Ovary (tissue), 9 donors: ENCODE measurements around the gene WASF1. TPM values are rescaled to one million over a fixed set of nuclear protein-coding genes. Genes with fewer than 3 reads are reported as not detected.

Experiments
- DNase-seq, 5 donors: peaks; one replicate each; pipeline ENCODE4 v3.0.0-alpha.2; 2019 to 2020
- H3K27ac ChIP-seq, 2 donors: fragments of 200-600 bp; one replicate each; pipeline versions ENCODE4 v1.5.1 to v1.8.0; 2019 to 2022
- H3K27me3 ChIP-seq: fragments of 200-600 bp; one replicate; pipeline ENCODE4 v1.8.0; 2022
- H3K36me3 ChIP-seq: fragments of 200-600 bp; sonication (generic); one replicate; pipeline ENCODE4 v1.5.1; 2019
- H3K4me1 ChIP-seq: one replicate; pipeline ENCODE4 v1.8.1; 2013; ENCODE audit warnings: mild to moderate bottlenecking, moderate library complexity; ENCODE audit not compliant: insufficient read depth
- H3K4me3 ChIP-seq: fragments of 200-600 bp; sonication (generic); one replicate; pipeline ENCODE4 v1.5.1; 2017
- H3K9me3 ChIP-seq, 2 donors: fragments of 200-600 bp in 1 of 2; sonication (generic) in 1 of 2; one replicate each; pipeline versions ENCODE4 v1.5.1 to v1.8.1; 2013 to 2019; ENCODE audit warnings: mild to moderate bottlenecking in 1 of 2, moderate library complexity in 1 of 2
- EP300 ChIP-seq: sonication (generic); formaldehyde crosslinking; IDR thresholded peaks from one replicate; pipeline ENCODE4 v1.6.1; 2017; ENCODE audit warnings: antibody characterized with exemption
- POLR2A ChIP-seq: fragments of 450-650 bp; IDR thresholded peaks from one replicate; pipeline ENCODE4 v1.6.1; 2017; ENCODE audit warnings: antibody characterized with exemption, mild to moderate bottlenecking, moderate library complexity
- WGBS, 3 donors: extraction: QIAGEN DNeasy Blood & Tissue Kit in 1 of 3; methylation state at CpG; one replicate each; pipeline versions ENCODE4 v1.1.5 to v1.1.7; 2013 to 2017; 5-methylcytosine and 5-hydroxymethylcytosine counted together
- intact Hi-C, 4 donors: fragments of 100-400 bp; cut with DNase I; formaldehyde crosslinking; loops; one replicate each; pipeline versions ENCODE4 v1.11.0 to v1.15.1; 2022 to 2023
- polyA plus RNA-seq, 2 donors: library from polyadenylated mRNA; stranded (reverse); fragments of 200-250 nt in 1 of 2; fragments of 350-450 nt in 1 of 2; fragmentation: Illumina TruSeq in 1 of 2; extraction: RNeasy Lipid Tissue Mini Kit (QIAGEN cat#74804) in 1 of 2; gene quantifications; one replicate each; pipeline ENCODE4 v1.2.3, GENCODE V29; 2013 to 2014
- total RNA-seq, 7 donors: library from RNA; depleted of rRNA in 2 of 7; stranded (reverse); fragments of >200 nt in 2 of 7; fragmentation: NEBNext Ultra II Directional in 3 of 7; extraction: Animal tissue kit (Norgen Biotek cat#: 25700) in 3 of 7; gene quantifications; one replicate each; pipeline versions ENCODE4 v1.1.0 to v1.2.4, GENCODE V29; 2016 to 2023
- TF ChIP-seq, protein P1 (sequence below), 3 donors: fragments of 450-650 bp in 2 of 3; fragments of 200-600 bp in 1 of 3; IDR thresholded peaks; one replicate each; pipeline versions ENCODE4 v1.5.1 to v1.8.0; 2016 to 2022; ENCODE audit warnings: antibody characterized with exemption in 3 of 3, mild to moderate bottlenecking in 1 of 3
- donor health status: DM: no; HTN: no; CAD: no; lungs with moderate emphysema.
- donor health status: DM: no; HTN: no; CAD: no.
- donor health status: Bipolar disorder and iron deficiency.
- donor health status: DM: yes; HTN: yes; CAD: no.
- donor health status: DM: no; HTN: no; CAD: no.
- donor health status: DM: yes; HTN: yes; CAD: no.

WASF1 gene
- total and polyA plus RNA-seq, 9 donors: 16.1 to 40.6 (median 22.5) TPM

DNA sequence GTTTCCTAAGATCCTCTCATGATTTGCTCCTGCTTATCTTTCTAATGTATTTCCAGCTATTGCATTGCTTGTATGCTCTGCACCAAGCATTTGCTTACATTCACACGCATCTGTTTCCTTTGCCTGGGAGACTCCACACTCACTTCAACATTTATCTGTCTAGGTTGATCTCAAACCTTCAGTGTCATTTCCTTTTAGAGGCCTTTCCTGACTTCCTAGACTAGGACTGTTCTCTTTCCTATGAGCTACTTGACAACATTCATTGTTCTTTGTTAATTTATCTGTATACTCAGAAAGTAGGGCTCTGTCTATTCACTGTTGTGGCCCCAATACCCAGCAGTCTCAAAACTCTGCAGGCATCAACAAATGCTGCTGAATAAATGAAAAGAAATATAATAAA, 84.4 kb downstream of the WASF1 start:
- Histone ChIP-seq H3K9me3 (no peaks in the 10 kb centered on the region), H3K36me3 (no peaks in the 10 kb centered on the region), H3K27me3 (no peaks in the 10 kb centered on the region), H3K4me1 (no peaks in the 10 kb centered on the region), H3K4me3 (no peak overlapping the region), H3K27ac (no peak overlapping the region)
- intact Hi-C loops: no loop called here
- no peak for DNase-seq
- TF ChIP-seq, protein P1, sequence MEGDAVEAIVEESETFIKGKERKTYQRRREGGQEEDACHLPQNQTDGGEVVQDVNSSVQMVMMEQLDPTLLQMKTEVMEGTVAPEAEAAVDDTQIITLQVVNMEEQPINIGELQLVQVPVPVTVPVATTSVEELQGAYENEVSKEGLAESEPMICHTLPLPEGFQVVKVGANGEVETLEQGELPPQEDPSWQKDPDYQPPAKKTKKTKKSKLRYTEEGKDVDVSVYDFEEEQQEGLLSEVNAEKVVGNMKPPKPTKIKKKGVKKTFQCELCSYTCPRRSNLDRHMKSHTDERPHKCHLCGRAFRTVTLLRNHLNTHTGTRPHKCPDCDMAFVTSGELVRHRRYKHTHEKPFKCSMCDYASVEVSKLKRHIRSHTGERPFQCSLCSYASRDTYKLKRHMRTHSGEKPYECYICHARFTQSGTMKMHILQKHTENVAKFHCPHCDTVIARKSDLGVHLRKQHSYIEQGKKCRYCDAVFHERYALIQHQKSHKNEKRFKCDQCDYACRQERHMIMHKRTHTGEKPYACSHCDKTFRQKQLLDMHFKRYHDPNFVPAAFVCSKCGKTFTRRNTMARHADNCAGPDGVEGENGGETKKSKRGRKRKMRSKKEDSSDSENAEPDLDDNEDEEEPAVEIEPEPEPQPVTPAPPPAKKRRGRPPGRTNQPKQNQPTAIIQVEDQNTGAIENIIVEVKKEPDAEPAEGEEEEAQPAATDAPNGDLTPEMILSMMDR (IDR thresholded peaks at IDR 0.05): no peak
- TF ChIP-seq POLR2A: no peak
- no peak for TF ChIP-seq EP300
- 92 to 98% (median 94%) methylated on average over 1 of the region's 1 CpG for WGBS, 3 donors

DNA sequence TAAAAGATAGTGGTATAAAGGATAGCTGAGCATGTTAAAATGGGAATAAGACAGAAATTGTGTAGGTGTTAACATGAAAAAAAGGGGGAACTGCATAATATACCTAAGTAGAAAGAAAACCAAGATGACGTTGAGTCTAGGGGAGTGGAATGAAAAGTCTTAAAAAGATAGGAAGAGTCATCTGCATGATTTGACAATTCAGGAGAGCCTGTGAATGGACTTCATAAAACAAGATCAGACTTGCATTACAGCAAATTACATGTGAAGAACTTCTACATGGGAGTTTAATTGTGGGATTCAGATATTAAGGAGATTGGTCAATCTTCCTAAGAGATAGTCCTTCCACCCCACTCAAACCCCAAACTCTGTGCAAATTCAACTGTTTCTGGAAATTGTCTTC, 85.5 kb downstream of the WASF1 start:
- DNase-seq: no peak
- Histone ChIP-seq H3K27me3 (no peaks in the 10 kb centered on the region), H3K36me3 (no peaks in the 10 kb centered on the region), H3K4me3 (no peak overlapping the region), H3K4me1 (no peaks in the 10 kb centered on the region), H3K9me3 (no peaks in the 10 kb centered on the region), H3K27ac (no peak overlapping the region)
- intact Hi-C loops: no loop called here
- 91 to 97% (median 93%) methylated on average over 1 of the region's 1 CpG for WGBS, 3 donors
- TF ChIP-seq, protein P1 (IDR thresholded peaks at IDR 0.05): no peak
- TF ChIP-seq POLR2A (no peak), EP300 (no peak)

DNA sequence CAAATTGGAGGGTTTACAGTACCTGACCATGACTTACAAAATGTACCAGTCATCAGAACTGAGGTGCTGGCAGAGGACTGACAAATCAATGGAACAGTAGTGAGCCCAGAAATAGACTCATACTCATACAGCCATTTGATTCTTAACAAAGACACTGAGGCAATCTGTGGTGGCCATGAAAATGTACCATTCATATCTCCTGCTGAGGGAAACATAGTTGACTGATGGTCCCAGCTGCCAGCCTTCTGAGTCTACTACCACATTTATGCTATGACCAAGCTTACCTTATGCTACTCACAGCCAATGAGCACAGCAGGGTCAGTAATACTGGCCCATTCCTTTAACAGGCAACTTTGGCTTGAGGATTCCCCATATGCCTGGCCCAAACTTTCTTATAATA, 88.6 kb downstream of the WASF1 start:
- intact Hi-C loops: no loop called here
- TF ChIP-seq EP300 (no peak), POLR2A (no peak)
- TF ChIP-seq, protein P1 (IDR thresholded peaks at IDR 0.05): no peak
- H3K9me3 ChIP-seq: no peaks in the 10 kb centered on the region
- H3K27ac ChIP-seq: no peak overlapping the region
- no peaks in the 10 kb centered on the region for H3K27me3 ChIP-seq
- no peak for DNase-seq
- H3K4me1 ChIP-seq: no peaks in the 10 kb centered on the region
- H3K36me3 ChIP-seq: no peaks in the 10 kb centered on the region
- H3K4me3 ChIP-seq: no peak overlapping the region

DNA sequence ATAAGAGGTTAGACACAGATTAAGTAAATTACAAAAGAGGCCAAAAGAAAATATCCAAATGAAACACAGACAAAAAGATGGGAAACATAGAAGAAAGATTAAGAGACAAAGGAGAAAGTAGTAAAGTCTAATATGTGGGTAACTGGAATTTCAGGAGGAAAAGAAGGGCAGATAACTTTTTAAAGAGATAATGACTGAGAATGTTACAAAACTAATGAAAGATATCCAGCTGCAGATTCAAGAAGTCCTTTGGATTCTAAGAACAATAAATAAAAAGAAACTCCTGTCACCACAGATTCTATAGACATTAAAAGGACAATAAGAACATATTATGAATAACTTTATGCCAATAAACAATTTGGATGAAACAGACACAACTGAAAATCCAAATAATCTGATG, 90.1 kb downstream of the WASF1 start:
- intact Hi-C loops: no loop called here
- H3K4me3 ChIP-seq: no peak overlapping the region
- no peak for TF ChIP-seq EP300
- H3K27ac ChIP-seq: no peak overlapping the region
- no peaks in the 10 kb centered on the region for H3K27me3 ChIP-seq
- no peak for DNase-seq
- no peaks in the 10 kb centered on the region for H3K4me1 ChIP-seq
- H3K9me3 ChIP-seq: no peaks in the 10 kb centered on the region
- H3K36me3 ChIP-seq: no peaks in the 10 kb centered on the region

- no peak for DNase-seq
- TF ChIP-seq POLR2A (no peak), EP300 (no peak)
- TF ChIP-seq, protein P1 (IDR thresholded peaks at IDR 0.05): no peak
- Histone ChIP-seq H3K36me3 (no peaks in the 10 kb centered on the region), H3K4me1 (peaks cover 6% of the 10 kb centered on the region), H3K4me3 (no peak overlapping the region), H3K27ac (no peak overlapping the region), H3K27me3 (no peaks in the 10 kb centered on the region), H3K9me3 (no peaks in the 10 kb centered on the region)
- intact Hi-C loops: no loop called here
- 95 to 99% (median 98%) methylated on average over 2 of the region's 2 CpGs for WGBS, 3 donors
These were observed 94.2 kb downstream of the WASF1 start for GRCh38 chr6:110085285-110085684.
